RWPE1 (cell line): Measurements from ENCODE around the gene NFYB.

Experiments used
- CTCF ChIA-PET: fragments of 350-600 bp; sonication (Branson Sonifier 250); formaldehyde crosslinking; extraction: SDS; loops from one replicate; lab custom pipeline; 2021; lab: Yijun Ruan, JAX
- POLR2A ChIA-PET: fragments of 400-600 bp; formaldehyde crosslinking; extraction: SDS; loops from one replicate; lab custom pipeline; 2020; ENCODE audit warnings: antibody characterized with exemption; ENCODE audit not compliant: low non-redundant PET; lab: Yijun Ruan, JAX
- DNase-seq: peaks from one replicate; pipeline ENCODE4 v3.0.0; 2012; ENCODE audit warnings: low spot score
- H3K27ac ChIP-seq: fragments of 450-650 bp; 2 replicates; pipeline ENCODE4 v1.5.1; 2017
- TF ChIP-seq, protein P1 (sequence below): fragments of 450-650 bp; conservative IDR thresholded peaks from 2 replicates; pipeline ENCODE4 v1.5.1; 2017; ENCODE audit warnings: low read depth, mild to moderate bottlenecking

NFYB gene

GRCh38 chr12:104147346-104147745, 9.3 kb upstream of the NFYB start:
- ChIA-PET POLR2A (no interaction called here), CTCF (interaction anchor here (0.7 kb wide), 1 partner anchor 211 kb away, joined by 3 read pairs; no protein-coding TSS in a partner anchor)
- TF ChIP-seq, protein P1, sequence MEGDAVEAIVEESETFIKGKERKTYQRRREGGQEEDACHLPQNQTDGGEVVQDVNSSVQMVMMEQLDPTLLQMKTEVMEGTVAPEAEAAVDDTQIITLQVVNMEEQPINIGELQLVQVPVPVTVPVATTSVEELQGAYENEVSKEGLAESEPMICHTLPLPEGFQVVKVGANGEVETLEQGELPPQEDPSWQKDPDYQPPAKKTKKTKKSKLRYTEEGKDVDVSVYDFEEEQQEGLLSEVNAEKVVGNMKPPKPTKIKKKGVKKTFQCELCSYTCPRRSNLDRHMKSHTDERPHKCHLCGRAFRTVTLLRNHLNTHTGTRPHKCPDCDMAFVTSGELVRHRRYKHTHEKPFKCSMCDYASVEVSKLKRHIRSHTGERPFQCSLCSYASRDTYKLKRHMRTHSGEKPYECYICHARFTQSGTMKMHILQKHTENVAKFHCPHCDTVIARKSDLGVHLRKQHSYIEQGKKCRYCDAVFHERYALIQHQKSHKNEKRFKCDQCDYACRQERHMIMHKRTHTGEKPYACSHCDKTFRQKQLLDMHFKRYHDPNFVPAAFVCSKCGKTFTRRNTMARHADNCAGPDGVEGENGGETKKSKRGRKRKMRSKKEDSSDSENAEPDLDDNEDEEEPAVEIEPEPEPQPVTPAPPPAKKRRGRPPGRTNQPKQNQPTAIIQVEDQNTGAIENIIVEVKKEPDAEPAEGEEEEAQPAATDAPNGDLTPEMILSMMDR = no peak
- no peak for DNase-seq
- no peak overlapping the region for H3K27ac ChIP-seq

- H3K27ac ChIP-seq = no peak overlapping the region
- TF ChIP-seq, protein P1 = no peak
- ChIA-PET CTCF (interaction anchor here (0.7 kb wide), 1 partner anchor 846 kb away, joined by 4 read pairs; no protein-coding TSS in a partner anchor), POLR2A (no interaction called here)
- no peak for DNase-seq
These were observed 5.9 kb upstream of the NFYB start for GRCh38 chr12:104143918-104144317.

- CTCF ChIA-PET = no interaction called here
- no peak for DNase-seq
- POLR2A ChIA-PET = no interaction called here
- TF ChIP-seq, protein P1 = no peak
- no peak overlapping the region for H3K27ac ChIP-seq
These were observed 5.0 kb upstream of the NFYB start for GRCh38 chr12:104143002-104143401.

- POLR2A ChIA-PET = no interaction called here
- H3K27ac ChIP-seq = no peak overlapping the region
- DNase-seq = no peak
- CTCF ChIA-PET = no interaction called here
- TF ChIP-seq, protein P1 = no peak
These were observed 4.5 kb upstream of the NFYB start for GRCh38 chr12:104142543-104142942.

- no peak for DNase-seq
- TF ChIP-seq, protein P1 = no peak
- ChIA-PET POLR2A (no interaction called here), CTCF (interaction anchor here (0.5 to 0.6 kb wide), 2 partner anchors 206 to 306 kb away, joined by 3 to 4 read pairs; no protein-coding TSS in a partner anchor)
- peak overlapping the region; percentile 98 for H3K27ac ChIP-seq
These were observed 765 bp upstream of the NFYB start for GRCh38 chr12:104138797-104139152.

DNA sequence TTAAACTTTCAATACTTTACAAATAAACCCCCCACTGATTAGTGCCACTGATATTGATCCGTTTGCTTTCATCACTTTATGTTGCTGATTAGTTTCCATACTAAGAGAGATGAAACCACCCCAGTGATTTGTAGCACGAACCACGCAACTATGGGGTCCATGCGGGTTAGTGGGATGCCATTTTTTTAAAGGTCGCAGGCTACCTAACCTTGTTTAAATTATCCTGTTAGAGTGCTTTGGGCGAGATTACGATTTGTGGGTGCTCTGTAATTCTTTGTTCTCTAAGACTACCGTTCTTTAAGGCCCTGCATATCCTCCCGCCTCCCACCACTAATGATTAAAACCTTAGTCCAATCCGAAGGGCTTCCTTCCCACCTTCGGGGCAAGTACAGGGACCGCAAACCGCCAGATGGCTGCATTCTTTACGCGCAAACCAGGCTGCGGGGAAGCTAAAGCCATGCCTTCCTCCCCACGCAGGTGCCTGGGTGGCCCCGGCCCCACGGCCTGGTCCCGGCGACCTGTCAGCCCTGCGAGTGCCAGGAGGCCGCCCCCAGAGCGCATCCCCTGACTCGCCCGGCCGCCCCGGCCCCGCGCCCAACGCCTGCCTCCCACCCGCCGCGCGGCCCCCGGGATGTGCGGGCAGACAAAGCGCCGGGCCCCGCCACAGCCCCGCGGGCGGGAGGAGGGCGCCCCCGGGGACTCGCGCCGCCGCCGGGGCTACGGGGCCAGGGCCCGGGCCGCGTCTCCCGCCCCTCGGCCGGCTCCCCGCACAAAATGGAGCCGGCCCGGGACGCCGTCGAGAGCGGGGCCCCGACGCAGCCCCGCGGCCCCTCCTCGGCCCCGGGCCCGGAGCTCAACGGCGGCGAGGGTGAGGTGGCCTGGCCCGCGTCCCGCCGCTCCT, 759 bp downstream of the NFYB start:
- POLR2A ChIA-PET = no interaction called here
- peak overlapping the region; percentile 98 for H3K27ac ChIP-seq
- peak; percentile 42 for DNase-seq
- TF ChIP-seq, protein P1 = no peak
- CTCF ChIA-PET = interaction anchor here (1.8 kb wide), 1 partner anchor 28 kb away, joined by 6 read pairs; no protein-coding TSS in a partner anchor
